ENCODE data around the gene FLNA. TPM values are rescaled to one million over a fixed set of nuclear protein-coding genes. Genes with fewer than 3 reads are reported as not detected.

FLNA gene
- total RNA-seq, 1 experiment from 2014 or later = 1,164 TPM

Other genes starting within 250 kb of the FLNA start
- gene OPN1LW, start 230.4 kb downstream of the FLNA start, total RNA-seq (2014; rRNA removed; shearing (Covaris generic); ENCODE audit: low replicate concordance) = not detected in 2 replicates
- gene OPN1MW, start 192.0 kb downstream of the FLNA start, total RNA-seq (2014; rRNA removed; shearing (Covaris generic); ENCODE audit: low replicate concordance) = not detected in 2 replicates
- not detected in 2 replicates for gene OPN1MW2, start 154.9 kb downstream of the FLNA start, total RNA-seq (2014; rRNA removed; shearing (Covaris generic); ENCODE audit: low replicate concordance)
- not detected in 2 replicates for gene OPN1MW3, start 117.1 kb downstream of the FLNA start, total RNA-seq (2014; rRNA removed; shearing (Covaris generic); ENCODE audit: low replicate concordance)
- not detected in 2 replicates for gene TEX28, start 79.5 kb downstream of the FLNA start, total RNA-seq (2014; rRNA removed; shearing (Covaris generic); ENCODE audit: low replicate concordance)
- 0.37 and 0.64 TPM in 2 replicates for gene TKTL1, start 78.8 kb downstream of the FLNA start, total RNA-seq (2014; rRNA removed; shearing (Covaris generic); ENCODE audit: low replicate concordance)
- 32.0 and 48.7 TPM in 2 replicates for gene EMD, start 4.7 kb upstream of the FLNA start, total RNA-seq (2014; rRNA removed; shearing (Covaris generic); ENCODE audit: low replicate concordance)
- gene RPL10, start 23.7 kb upstream of the FLNA start, total RNA-seq (2014; rRNA removed; shearing (Covaris generic); ENCODE audit: low replicate concordance) = 2,876 and 3,155 TPM in 2 replicates
- 40.3 and 46.1 TPM in 2 replicates for gene DNASE1L1, start 34.6 kb upstream of the FLNA start, total RNA-seq (2014; rRNA removed; shearing (Covaris generic); ENCODE audit: low replicate concordance)
- gene TAFAZZIN, start 36.9 kb upstream of the FLNA start, total RNA-seq (2014; rRNA removed; shearing (Covaris generic); ENCODE audit: low replicate concordance) = 38.4 and 68.0 TPM in 2 replicates
- 29.2 and 46.6 TPM in 2 replicates for gene ATP6AP1, start 54.0 kb upstream of the FLNA start, total RNA-seq (2014; rRNA removed; shearing (Covaris generic); ENCODE audit: low replicate concordance)
- 58.6 and 91.2 TPM in 2 replicates for gene GDI1, start 62.5 kb upstream of the FLNA start, total RNA-seq (2014; rRNA removed; shearing (Covaris generic); ENCODE audit: low replicate concordance)
- 62.3 and 77.1 TPM in 2 replicates for gene FAM50A, start 69.5 kb upstream of the FLNA start, total RNA-seq (2014; rRNA removed; shearing (Covaris generic); ENCODE audit: low replicate concordance)
- gene PLXNA3, start 83.6 kb upstream of the FLNA start, total RNA-seq (2014; rRNA removed; shearing (Covaris generic); ENCODE audit: low replicate concordance) = 2.2 and 2.7 TPM in 2 replicates
- 32.3 and 71.1 TPM in 2 replicates for gene LAGE3, start 104.6 kb upstream of the FLNA start, total RNA-seq (2014; rRNA removed; shearing (Covaris generic); ENCODE audit: low replicate concordance)
- 109 and 110 TPM in 2 replicates for gene UBL4A, start 112.0 kb upstream of the FLNA start, total RNA-seq (2014; rRNA removed; shearing (Covaris generic); ENCODE audit: low replicate concordance)
- gene SLC10A3, start 116.0 kb upstream of the FLNA start, total RNA-seq (2014; rRNA removed; shearing (Covaris generic); ENCODE audit: low replicate concordance) = 14.0 and 21.5 TPM in 2 replicates
- gene FAM3A, start 141.6 kb upstream of the FLNA start, total RNA-seq (2014; rRNA removed; shearing (Covaris generic); ENCODE audit: low replicate concordance) = 32.5 and 47.1 TPM in 2 replicates
- gene G6PD, start 172.2 kb upstream of the FLNA start, total RNA-seq (2014; rRNA removed; shearing (Covaris generic); ENCODE audit: low replicate concordance) = 600 and 665 TPM in 2 replicates
- 32.9 and 49.8 TPM in 2 replicates for gene IKBKG, start 173.0 kb upstream of the FLNA start, total RNA-seq (2014; rRNA removed; shearing (Covaris generic); ENCODE audit: low replicate concordance)
- gene CTAG1A, start 210.5 kb upstream of the FLNA start, total RNA-seq (2014; rRNA removed; shearing (Covaris generic); ENCODE audit: low replicate concordance) = not detected in 2 replicates
- not detected in 2 replicates for gene CTAG1B, start 244.6 kb upstream of the FLNA start, total RNA-seq (2014; rRNA removed; shearing (Covaris generic); ENCODE audit: low replicate concordance)

Measured in Caki2 (cell line).